HG02943 (cell line): ENCODE measurements around the gene HMGN2.

Source experiments
- ATAC-seq: cut with Tn5 transposase; IDR thresholded peaks from one replicate; pipeline ENCODE4 v1.9.1; 2021; ENCODE audit warnings: mild to moderate bottlenecking, low read depth, moderate library complexity; ENCODE audit not compliant: unreplicated experiment

Gene HMGN2

GRCh38 chr1:26472320-26472900 is at the start of gene HMGN2:
Gene HMGN2, plus strand, starts transcription at chr1:26472440. Its CDS starts 173 bp downstream, at chr1:26472613.
- ATAC-seq, result peak; percentile 49

- no peak for ATAC-seq
Observed at GRCh38 chr1:26429721-26430120, 42.5 kb upstream of the HMGN2 start.

GRCh38 chr1:26431979-26432695 is 40.1 kb upstream of the HMGN2 start, which contains the start of gene DHDDS:
Gene DHDDS, plus strand, starts transcription at chr1:26432321. Its CDS starts 625 bp downstream, at chr1:26432946.
- peak; percentile 89 for ATAC-seq

- ATAC-seq, result no peak
Observed at GRCh38 chr1:26432793-26433192, 39.4 kb upstream of the HMGN2 start.

GRCh38 chr1:26434161-26434752 is 38.0 kb upstream of the HMGN2 start:
- no peak for ATAC-seq

GRCh38 chr1:26438041-26438440 is 34.2 kb upstream of the HMGN2 start:
- ATAC-seq, result no peak

GRCh38 chr1:26440259-26440658 is 32.0 kb upstream of the HMGN2 start:
- ATAC-seq, result no peak

- no peak for ATAC-seq
Observed at GRCh38 chr1:26449868-26450267, 22.4 kb upstream of the HMGN2 start.

GRCh38 chr1:26450908-26451307 is 21.3 kb upstream of the HMGN2 start:
- ATAC-seq, result no peak

- ATAC-seq, result no peak
Observed at GRCh38 chr1:26452459-26453183, 19.6 kb upstream of the HMGN2 start.

- ATAC-seq, result no peak
Observed at GRCh38 chr1:26459148-26459547, 13.1 kb upstream of the HMGN2 start.

GRCh38 chr1:26459573-26460031 is 12.6 kb upstream of the HMGN2 start:
- no peak for ATAC-seq

- no peak for ATAC-seq
Observed at GRCh38 chr1:26468911-26469310, 3.3 kb upstream of the HMGN2 start.

GRCh38 chr1:26469558-26469957 is 2.7 kb upstream of the HMGN2 start:
- no peak for ATAC-seq

- ATAC-seq, result no peak
Observed at GRCh38 chr1:26470878-26471497, 1.3 kb upstream of the HMGN2 start.

GRCh38 chr1:26471498-26472319 is 531 bp upstream of the HMGN2 start:
- ATAC-seq, result peak; percentile 5

- peak; percentile 73 for ATAC-seq
Observed at GRCh38 chr1:26472901-26473845, 933 bp downstream of the HMGN2 start.

- ATAC-seq, result no peak
Observed at GRCh38 chr1:26474818-26475217, 2.6 kb downstream of the HMGN2 start.

- ATAC-seq, result no peak
Observed at GRCh38 chr1:26475989-26476388, 3.7 kb downstream of the HMGN2 start.
